ENCODE results near the gene CHAF1A.

CHAF1A gene

GRCh38 chr19:4487572-4487971 is 85.1 kb downstream of the CHAF1A start:
- H3K27ac ChIP-seq = no peak overlapping the region
- TF ChIP-seq ZFX (IDR thresholded peaks at IDR 0.05) (no peak), CTCF (conservative IDR thresholded peaks at IDR 0.05) (no peak)

- no peak overlapping the region for H3K27ac ChIP-seq
- TF ChIP-seq CTCF (conservative IDR thresholded peaks at IDR 0.05) (no peak), ZFX (IDR thresholded peaks at IDR 0.05) (no peak)
Observed at GRCh38 chr19:4488496-4488895, 86.1 kb downstream of the CHAF1A start.

GRCh38 chr19:4491446-4491845 is 89.0 kb downstream of the CHAF1A start:
- TF ChIP-seq CTCF (conservative IDR thresholded peaks at IDR 0.05) = no peak
- H3K27ac ChIP-seq = no peak overlapping the region

GRCh38 chr19:4492337-4493103 is 90.1 kb downstream of the CHAF1A start:
- TF ChIP-seq CTCF (conservative IDR thresholded peaks at IDR 0.05) = no peak
- no peak for TF ChIP-seq ZFX (IDR thresholded peaks at IDR 0.05)

More at GRCh38 chr19:4492337-4493103, 90.1 kb downstream of the CHAF1A start:
- no peak overlapping the region for H3K27ac ChIP-seq
